Neuronal stem cell (in vitro differentiated cells): ENCODE results near the gene SCT.
A peak's percentile ranks its signal among the peaks of the same experiment; 100 is the strongest.

Source experiments
- DNase-seq: peaks from one replicate; pipeline ENCODE4 v3.0.0-alpha.2; 2013; ENCODE audit warnings: low spot score
- H2AFZ ChIP-seq: one replicate; pipeline ENCODE4 v1.6.1; 2013; ENCODE audit warnings: mild to moderate bottlenecking, low read length, inconsistent platforms
- H2AK5ac ChIP-seq: 2 replicates; pipeline ENCODE4 v1.6.1; 2013; ENCODE audit warnings: low read depth, mild to moderate bottlenecking, inconsistent platforms, low read length, moderate library complexity, mixed read lengths
- H2BK120ac ChIP-seq: 2 replicates; pipeline ENCODE4 v1.6.1; 2013; ENCODE audit warnings: low read depth, mild to moderate bottlenecking, inconsistent platforms, low read length, moderate library complexity, mixed read lengths
- H2BK12ac ChIP-seq: one replicate; pipeline ENCODE4 v1.6.1; 2013; ENCODE audit warnings: low read length, inconsistent platforms
- H2BK15ac ChIP-seq: 2 replicates; pipeline ENCODE4 v1.6.1; 2013; ENCODE audit warnings: mild to moderate bottlenecking, low read length, inconsistent platforms, mixed read lengths
- H2BK5ac ChIP-seq: one replicate; pipeline ENCODE4 v1.6.1; 2013; ENCODE audit warnings: inconsistent platforms, mild to moderate bottlenecking, low read length, moderate library complexity
- H3K14ac ChIP-seq: one replicate; pipeline ENCODE4 v1.6.1; 2013; ENCODE audit warnings: low read length, inconsistent platforms
- H3K18ac ChIP-seq: 2 replicates; pipeline ENCODE4 v1.6.1; 2013; ENCODE audit warnings: low read length, inconsistent platforms
- H3K23ac ChIP-seq: 2 replicates; pipeline ENCODE4 v1.6.1; 2013; ENCODE audit warnings: low read depth, mild to moderate bottlenecking, mixed read lengths, low read length, inconsistent platforms; ENCODE audit not compliant: poor library complexity
- H3K27ac ChIP-seq: replicated peaks from 3 replicates; pipeline ENCODE4 v1.5.1; 2013; ENCODE audit warnings: low read length, inconsistent platforms
- H3K27me3 ChIP-seq, 3 experiments: 2 replicates each; pipeline ENCODE4 v1.6.1; 2013; ENCODE audit warnings: low read length in 3 of 3, mild to moderate bottlenecking in 2 of 3, inconsistent platforms in 1 of 3, low read depth in 1 of 3, mixed read lengths in 1 of 3, moderate library complexity in 1 of 3; ENCODE audit not compliant: control insufficient read depth in 3 of 3, insufficient read depth in 3 of 3
- H3K36me3 ChIP-seq, 2 donors: replicated peaks in 1 of 2; 2 replicates each; pipeline ENCODE4 v1.6.1; 2013; ENCODE audit warnings: low read length in 2 of 2; ENCODE audit not compliant: control insufficient read depth in 2 of 2, insufficient read depth in 2 of 2
- H3K4ac ChIP-seq: 2 replicates; pipeline ENCODE4 v1.6.1; 2013; ENCODE audit warnings: inconsistent platforms, mild to moderate bottlenecking, low read length, moderate library complexity
- H3K4me1 ChIP-seq, 2 donors: 1 replicate in 1 of 2; 2 replicates in 1 of 2; pipeline ENCODE4 v1.6.1; 2013; ENCODE audit warnings: low read length in 2 of 2, low read depth in 1 of 2; ENCODE audit not compliant: control insufficient read depth in 2 of 2, insufficient read depth in 1 of 2
- H3K4me2 ChIP-seq: one replicate; pipeline ENCODE4 v1.6.1; 2013; ENCODE audit warnings: mild to moderate bottlenecking, low read length, inconsistent platforms; ENCODE audit not compliant: insufficient read depth, poor library complexity, severe bottlenecking
- H3K4me3 ChIP-seq, 2 donors: 2 replicates each; pipeline ENCODE4 v1.5.1; 2013; ENCODE audit warnings: low read length in 2 of 2, mild to moderate bottlenecking in 2 of 2, inconsistent platforms in 1 of 2, moderate library complexity in 1 of 2
- H3K79me1 ChIP-seq: one replicate; pipeline ENCODE4 v1.6.1; 2013; ENCODE audit warnings: low read depth, mild to moderate bottlenecking, inconsistent platforms, low read length, moderate library complexity
- H3K9ac ChIP-seq: one replicate; pipeline ENCODE4 v1.6.1; 2013; ENCODE audit warnings: mild to moderate bottlenecking, low read depth, low read length, inconsistent platforms; ENCODE audit not compliant: poor library complexity
- H3K9me3 ChIP-seq, 2 donors: replicated peaks in 1 of 2; 2 replicates each; pipeline versions ENCODE3 to v1.6.1; 2013; ENCODE audit warnings: low read length in 2 of 2, mild to moderate bottlenecking in 2 of 2, inconsistent platforms in 1 of 2, low read depth in 1 of 2, mixed read lengths in 1 of 2, moderate library complexity in 1 of 2; ENCODE audit not compliant: control insufficient read depth in 2 of 2, insufficient read depth in 1 of 2
- H4K8ac ChIP-seq: one replicate; pipeline ENCODE4 v1.6.1; 2013; ENCODE audit warnings: low read depth, mild to moderate bottlenecking, inconsistent platforms, low read length, moderate library complexity
- H4K91ac ChIP-seq: one replicate; pipeline ENCODE4 v1.6.1; 2013; ENCODE audit warnings: low read length, low read depth, mild to moderate bottlenecking, inconsistent platforms; ENCODE audit not compliant: poor library complexity
- WGBS, 2 donors: extraction: QIAGEN DNeasy Blood & Tissue Kit; methylation state at CpG; one replicate each; pipeline ENCODE4 v1.1.7; 2013; ENCODE audit warnings: missing lambda C conversion rate in 2 of 2, mixed read lengths in 1 of 2; ENCODE audit not compliant: insufficient read length in 2 of 2, insufficient replicate concordance in 1 of 2; ENCODE audit errors: extremely low coverage in 2 of 2; 5-methylcytosine and 5-hydroxymethylcytosine counted together

The SCT gene

DNA sequence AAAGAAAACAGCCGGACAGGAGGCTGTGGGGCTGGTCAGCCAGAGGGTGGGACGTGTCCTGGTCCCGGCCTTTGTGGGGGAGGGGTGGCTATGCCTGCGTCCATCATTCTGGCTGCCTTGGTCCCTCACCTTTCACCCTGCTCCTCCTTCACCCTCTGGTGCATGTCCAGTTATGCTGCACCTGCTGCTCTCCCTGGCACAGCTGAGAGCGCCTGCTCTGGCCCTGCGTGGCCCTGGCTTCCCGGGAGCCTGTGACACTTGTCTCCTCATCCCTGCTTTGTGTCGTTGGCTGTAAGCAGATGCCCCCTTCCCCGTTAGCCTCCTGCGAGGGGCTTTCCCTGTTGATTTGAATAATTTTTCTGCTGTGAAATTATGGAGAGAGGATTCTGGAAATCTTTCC lies 34.1 kb downstream of the SCT start:
- no peak overlapping the region for H4K8ac ChIP-seq
- no peak overlapping the region for H2BK15ac ChIP-seq
- no CpG with 5 or more reads among the region's 10 CpGs for WGBS, 2 donors
- no peak overlapping the region for H3K14ac ChIP-seq
- H2AFZ ChIP-seq = no peak overlapping the region
- no peak overlapping the region for H3K18ac ChIP-seq
- no peak overlapping the region for H3K23ac ChIP-seq
- H2BK120ac ChIP-seq = no peak overlapping the region
- no peak overlapping the region for H2AK5ac ChIP-seq
- H2BK5ac ChIP-seq = no peak overlapping the region
- peaks cover 2% of the 10 kb centered on the region for H3K79me1 ChIP-seq
- no peaks in the 10 kb centered on the region for H3K4me1 ChIP-seq
- H3K27ac ChIP-seq = no peak overlapping the region
- no peak overlapping the region for H3K4me3 ChIP-seq
- no peaks in the 10 kb centered on the region for H3K9me3 ChIP-seq
- no peak overlapping the region for H3K4ac ChIP-seq
- H2BK12ac ChIP-seq = no peak overlapping the region
- H3K4me2 ChIP-seq = no peak overlapping the region
- no peak overlapping the region for H3K9ac ChIP-seq
- peaks cover 59 to 97% of the 10 kb centered on the region in 2 donors for H3K36me3 ChIP-seq
- H3K27me3 ChIP-seq = no peaks in the 10 kb centered on the region
- no peak overlapping the region for H4K91ac ChIP-seq
- no peak for DNase-seq

DNA sequence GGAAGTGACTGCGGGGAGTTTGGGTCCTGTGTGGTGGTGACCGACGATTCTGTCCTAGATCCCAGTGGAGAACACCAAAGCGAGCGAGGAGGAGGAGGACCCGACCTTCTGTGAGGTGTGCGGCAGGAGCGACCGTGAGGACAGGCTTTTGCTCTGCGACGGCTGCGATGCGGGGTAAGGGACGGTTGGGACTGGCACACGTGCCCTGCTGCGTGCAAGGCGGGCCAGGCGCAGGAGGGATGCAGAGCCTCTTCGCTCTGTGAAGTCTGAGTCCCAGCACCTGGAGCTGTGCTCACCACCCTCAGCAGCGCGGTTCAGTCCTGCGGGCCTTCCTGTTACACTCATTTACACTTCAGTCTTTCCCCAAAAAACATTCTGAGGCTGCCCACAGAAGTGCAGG lies 34.5 kb downstream of the SCT start:
- H2AK5ac ChIP-seq = no peak overlapping the region
- DNase-seq = no peak
- H4K91ac ChIP-seq = no peak overlapping the region
- H3K23ac ChIP-seq = peak overlapping the region; percentile 17
- no peaks in the 10 kb centered on the region for H3K9me3 ChIP-seq
- H2AFZ ChIP-seq = no peak overlapping the region
- H2BK15ac ChIP-seq = no peak overlapping the region
- H3K4ac ChIP-seq = no peak overlapping the region
- peak overlapping the region in 1 of 2 donors; percentile 53 for H3K4me3 ChIP-seq
- no peak overlapping the region for H3K9ac ChIP-seq
- peaks cover 60 to 97% of the 10 kb centered on the region in 2 donors for H3K36me3 ChIP-seq
- no peak overlapping the region for H2BK5ac ChIP-seq
- H3K18ac ChIP-seq = no peak overlapping the region
- H3K4me2 ChIP-seq = no peak overlapping the region
- H3K4me1 ChIP-seq = no peaks in the 10 kb centered on the region
- WGBS, 2 donors = no CpG with 5 or more reads among the region's 22 CpGs
- H3K14ac ChIP-seq = no peak overlapping the region
- H3K79me1 ChIP-seq = peaks cover 2% of the 10 kb centered on the region
- no peak overlapping the region for H3K27ac ChIP-seq
- no peak overlapping the region for H2BK120ac ChIP-seq
- H4K8ac ChIP-seq = no peak overlapping the region
- no peak overlapping the region for H2BK12ac ChIP-seq
- H3K27me3 ChIP-seq = no peaks in the 10 kb centered on the region

DNA sequence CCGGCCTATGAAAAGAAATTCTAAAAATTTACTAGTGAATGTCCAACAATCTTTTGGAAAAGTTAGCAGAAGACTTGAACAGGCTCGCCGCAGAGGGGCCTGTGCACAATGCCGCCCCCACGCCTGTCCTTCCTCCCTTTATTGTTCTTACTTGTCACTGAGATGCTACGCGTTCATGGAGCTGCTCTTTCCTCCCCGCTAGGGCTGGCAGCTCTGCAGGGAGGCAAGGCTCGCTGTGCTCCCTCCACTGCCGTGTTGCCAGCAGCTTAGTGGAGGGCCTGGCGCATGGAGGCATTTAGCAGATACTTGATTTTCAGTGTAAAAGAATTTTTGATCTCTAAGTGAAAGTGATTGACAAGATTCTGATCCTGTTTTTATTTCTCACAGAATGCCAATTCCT lies 36.0 kb downstream of the SCT start:
- H3K23ac ChIP-seq = no peak overlapping the region
- no peaks in the 10 kb centered on the region for H3K27me3 ChIP-seq
- no peaks in the 10 kb centered on the region for H3K9me3 ChIP-seq
- H3K79me1 ChIP-seq = peaks cover 2% of the 10 kb centered on the region
- H3K9ac ChIP-seq = no peak overlapping the region
- H3K18ac ChIP-seq = no peak overlapping the region
- no peak overlapping the region for H4K8ac ChIP-seq
- no peak overlapping the region for H3K4me2 ChIP-seq
- H2BK5ac ChIP-seq = no peak overlapping the region
- no peak overlapping the region for H3K14ac ChIP-seq
- H2BK15ac ChIP-seq = no peak overlapping the region
- no peak overlapping the region for H2AFZ ChIP-seq
- peaks cover 62 to 97% of the 10 kb centered on the region in 2 donors for H3K36me3 ChIP-seq
- H2BK12ac ChIP-seq = no peak overlapping the region
- H3K4ac ChIP-seq = no peak overlapping the region
- no peak overlapping the region for H2BK120ac ChIP-seq
- H3K4me1 ChIP-seq = no peaks in the 10 kb centered on the region
- no peak overlapping the region for H3K4me3 ChIP-seq
- H2AK5ac ChIP-seq = no peak overlapping the region
- WGBS, 2 donors = no CpG with 5 or more reads among the region's 11 CpGs
- no peak overlapping the region for H3K27ac ChIP-seq
- H4K91ac ChIP-seq = no peak overlapping the region
- DNase-seq = no peak

DNA sequence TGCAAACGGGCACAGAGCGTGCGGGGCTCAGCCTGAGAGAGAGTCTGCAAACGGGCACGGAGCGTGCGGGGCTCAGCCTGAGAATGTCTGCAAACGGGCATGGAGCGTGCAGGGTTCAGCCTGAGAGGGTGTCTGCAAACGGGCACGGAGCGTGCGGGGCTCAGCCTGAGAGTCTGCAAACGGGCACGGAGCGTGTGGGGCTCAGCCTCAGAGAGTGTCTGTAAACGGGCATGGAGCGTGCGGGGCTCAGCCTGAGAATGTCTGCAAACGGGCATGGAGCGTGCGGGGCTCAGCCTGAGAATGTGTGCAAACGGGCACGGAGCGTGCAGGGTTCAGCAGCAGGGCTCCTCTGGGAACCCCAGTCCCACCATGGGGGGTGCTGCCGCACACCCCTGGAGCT lies 37.2 kb downstream of the SCT start:
- H3K4me1 ChIP-seq = no peaks in the 10 kb centered on the region
- peak overlapping the region; percentile 74 for H4K8ac ChIP-seq
- H3K9ac ChIP-seq = no peak overlapping the region
- H3K4me2 ChIP-seq = no peak overlapping the region
- no peak overlapping the region for H3K4ac ChIP-seq
- peak overlapping the region; percentile 59 for H3K23ac ChIP-seq
- no peak overlapping the region for H4K91ac ChIP-seq
- no CpG with 5 or more reads among the region's 26 CpGs for WGBS, 2 donors
- H3K18ac ChIP-seq = no peak overlapping the region
- no peak overlapping the region for H3K14ac ChIP-seq
- no peak overlapping the region for H2BK12ac ChIP-seq
- H2AFZ ChIP-seq = no peak overlapping the region
- no peaks in the 10 kb centered on the region for H3K9me3 ChIP-seq
- no peak overlapping the region for H2BK15ac ChIP-seq
- no peaks in the 10 kb centered on the region for H3K27me3 ChIP-seq
- no peak overlapping the region for H2BK5ac ChIP-seq
- peaks cover 4% of the 10 kb centered on the region for H3K79me1 ChIP-seq
- no peak for DNase-seq
- no peak overlapping the region for H2BK120ac ChIP-seq
- H2AK5ac ChIP-seq = no peak overlapping the region
- H3K4me3 ChIP-seq = no peak overlapping the region
- peaks cover 56 to 85% of the 10 kb centered on the region in 2 donors for H3K36me3 ChIP-seq
- H3K27ac ChIP-seq = no peak overlapping the region
